Measurements from ENCODE around the gene ARMC5.

DNA sequence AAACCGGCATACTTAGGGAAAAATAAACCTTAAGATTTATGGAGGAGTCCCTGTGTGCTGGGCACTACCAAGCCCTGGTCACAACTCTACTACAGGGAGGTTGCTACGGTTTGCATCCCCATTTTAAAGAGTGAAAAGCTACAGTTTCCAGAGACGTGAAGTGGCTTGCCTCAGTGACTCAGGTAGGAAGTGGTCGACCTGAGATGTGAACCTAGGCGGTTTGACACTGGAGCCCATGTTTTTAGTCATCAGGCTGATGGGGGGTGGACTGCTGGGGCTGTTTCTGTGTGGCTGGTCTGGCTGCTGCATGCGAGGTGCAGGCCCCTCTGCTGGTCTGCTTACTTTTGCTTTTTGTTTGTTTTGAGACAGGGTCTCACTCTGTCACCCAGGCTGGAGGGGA is 37.7 kb upstream of the ARMC5 start:
- no peak for TF ChIP-seq YY1 (IDR thresholded peaks at IDR 0.05; ENCODE audit: insufficient read depth, insufficient read length)
- peak; percentile 69 for TF ChIP-seq ZNF274 (IDR thresholded peaks at IDR 0.05; ENCODE audit: low read depth, low read length)
